Lung (tissue), 12 donors: Measurements from ENCODE around the gene PTGDS. TPM values are rescaled to one million over a fixed set of nuclear protein-coding genes. Genes with fewer than 3 reads are reported as not detected.

ENCODE experiments used
- ATAC-seq: fragments of 200-7000 bp; cut with Tn5 transposase; one replicate; pipeline ENCODE4 v1.9.1; 2020; ENCODE audit warnings: moderate number of reproducible peaks; ENCODE audit not compliant: insufficient read depth, low FRiP score
- DNase-seq, 3 donors: peaks; one replicate each; pipeline ENCODE4 v3.0.0-alpha.2; 2013 to 2017
- H3K27ac ChIP-seq, 2 donors: one replicate each; pipeline ENCODE4 v1.5.1; 2013; ENCODE audit warnings: mild to moderate bottlenecking in 2 of 2, moderate library complexity in 2 of 2, control low read depth in 1 of 2, inconsistent platforms in 1 of 2, low read depth in 1 of 2, low read length in 1 of 2
- H3K27me3 ChIP-seq, 3 donors: one replicate each; pipeline ENCODE4 v1.5.1; 2013; ENCODE audit warnings: low read length in 2 of 3; ENCODE audit not compliant: control insufficient read depth in 3 of 3, insufficient read depth in 3 of 3
- H3K36me3 ChIP-seq, 4 donors: one replicate each; pipeline ENCODE4 v1.5.1; 2013; ENCODE audit warnings: low read length in 4 of 4, mild to moderate bottlenecking in 1 of 4, moderate library complexity in 1 of 4; ENCODE audit not compliant: control insufficient read depth in 4 of 4, insufficient read depth in 4 of 4
- H3K4me1 ChIP-seq, 5 donors: one replicate each; pipeline ENCODE4 v1.5.1; 2013; ENCODE audit warnings: low read length in 5 of 5, mild to moderate bottlenecking in 2 of 5, moderate library complexity in 1 of 5; ENCODE audit not compliant: control insufficient read depth in 5 of 5, insufficient read depth in 5 of 5
- H3K4me3 ChIP-seq: one replicate; pipeline ENCODE4 v1.5.1; 2013; ENCODE audit warnings: mild to moderate bottlenecking, control low read depth, moderate library complexity
- H3K9ac ChIP-seq, 2 donors: one replicate each; pipeline ENCODE4 v1.5.1; 2013; ENCODE audit warnings: low read length in 2 of 2, control low read depth in 1 of 2; ENCODE audit not compliant: insufficient read depth in 1 of 2
- H3K9me3 ChIP-seq, 4 donors: one replicate each; pipeline ENCODE4 v1.5.1; 2013; ENCODE audit warnings: low read length in 3 of 4, mild to moderate bottlenecking in 1 of 4, moderate library complexity in 1 of 4; ENCODE audit not compliant: control insufficient read depth in 4 of 4, insufficient read depth in 3 of 4
- CTCF ChIP-seq: IDR thresholded peaks from 2 replicates; pipeline ENCODE4 v1.5.1; 2012; ENCODE audit warnings: mild to moderate bottlenecking; ENCODE audit errors: control extremely low read depth, extremely low read depth
- WGBS, 2 donors: extraction: QIAGEN DNeasy Blood & Tissue Kit; methylation state at CpG; one replicate each; pipeline ENCODE4 v1.1.7; 2013; 5-methylcytosine and 5-hydroxymethylcytosine counted together
- polyA plus RNA-seq, 2 donors: library from polyadenylated mRNA; stranded (reverse); fragments of 200-250 nt; gene quantifications; one replicate each; pipeline ENCODE4 v1.2.1, GENCODE V29; 2013
- total RNA-seq, 2 donors: library from RNA; depleted of rRNA in 1 of 2; stranded (reverse); fragments of >200 nt in 1 of 2; gene quantifications; one replicate each; pipeline ENCODE4 v1.2.1, GENCODE V29; 2014 to 2021
- donor health status: control.
- donor health status: control.
- donor health status: Bipolar disorder and iron deficiency.
- donor health status: healthy.
- donor health status: DM: yes; HTN: yes; CAD: no.

Gene PTGDS
- total and polyA plus RNA-seq, 4 donors: 19.4 to 159 (median 93.7) TPM

DNA sequence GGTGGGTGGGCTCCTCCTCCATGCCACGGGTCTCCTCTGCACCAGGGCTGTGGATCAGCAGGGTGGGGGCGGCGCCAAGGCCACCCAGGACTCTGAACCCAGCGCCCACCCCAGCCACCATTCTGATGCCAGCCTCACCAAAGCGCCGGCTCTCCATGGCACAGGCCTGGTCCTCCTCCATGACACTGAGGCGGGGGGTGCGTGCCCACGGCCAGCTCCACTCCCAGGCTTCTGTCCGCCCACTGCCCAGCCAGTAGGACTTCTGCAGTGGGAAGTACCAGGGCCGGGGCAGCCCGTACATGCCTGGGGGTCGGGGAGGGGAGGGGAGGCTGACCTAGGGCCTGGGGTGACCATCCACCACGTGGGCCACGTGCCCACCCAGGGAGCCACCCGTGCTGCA lies 39.1 kb downstream of the PTGDS start:
- Histone ChIP-seq H3K9me3 (no peaks in the 10 kb centered on the region), H3K27ac (no peak overlapping the region), H3K4me1 (no peaks in the 10 kb centered on the region), H3K27me3 (no peaks in the 10 kb centered on the region), H3K9ac (no peak overlapping the region), H3K36me3 (peaks cover 0 to 61% (median 7%) of the 10 kb centered on the region in 4 donors), H3K4me3 (no peak overlapping the region)
- TF ChIP-seq CTCF: no peak
- 97% methylated on average over 14 to 16 of the region's 16 CpGs for WGBS, 2 donors
- no peak for ATAC-seq
- no peak for DNase-seq

DNA sequence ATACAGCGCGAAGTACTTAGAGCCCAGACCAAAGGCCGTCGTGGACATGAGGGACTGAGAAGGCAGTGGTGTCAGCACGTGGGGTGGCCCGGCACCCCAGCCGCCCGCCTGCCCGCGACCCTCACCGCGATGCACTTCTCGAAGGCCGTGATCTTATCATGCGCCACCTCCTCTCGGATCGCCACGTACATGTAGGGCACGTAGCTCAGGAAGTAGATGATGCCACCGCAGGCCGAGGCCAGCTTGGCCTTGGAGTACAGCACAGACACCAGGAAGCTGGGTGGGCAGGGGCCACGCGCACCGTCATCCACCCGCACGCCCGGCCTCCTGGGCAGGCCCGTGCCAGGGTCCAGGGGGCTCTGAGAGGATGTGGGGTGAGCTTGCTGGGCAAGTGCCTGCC lies 39.8 kb downstream of the PTGDS start:
- 97 to 98% methylated on average over 28 of the region's 28 CpGs for WGBS, 2 donors

DNA sequence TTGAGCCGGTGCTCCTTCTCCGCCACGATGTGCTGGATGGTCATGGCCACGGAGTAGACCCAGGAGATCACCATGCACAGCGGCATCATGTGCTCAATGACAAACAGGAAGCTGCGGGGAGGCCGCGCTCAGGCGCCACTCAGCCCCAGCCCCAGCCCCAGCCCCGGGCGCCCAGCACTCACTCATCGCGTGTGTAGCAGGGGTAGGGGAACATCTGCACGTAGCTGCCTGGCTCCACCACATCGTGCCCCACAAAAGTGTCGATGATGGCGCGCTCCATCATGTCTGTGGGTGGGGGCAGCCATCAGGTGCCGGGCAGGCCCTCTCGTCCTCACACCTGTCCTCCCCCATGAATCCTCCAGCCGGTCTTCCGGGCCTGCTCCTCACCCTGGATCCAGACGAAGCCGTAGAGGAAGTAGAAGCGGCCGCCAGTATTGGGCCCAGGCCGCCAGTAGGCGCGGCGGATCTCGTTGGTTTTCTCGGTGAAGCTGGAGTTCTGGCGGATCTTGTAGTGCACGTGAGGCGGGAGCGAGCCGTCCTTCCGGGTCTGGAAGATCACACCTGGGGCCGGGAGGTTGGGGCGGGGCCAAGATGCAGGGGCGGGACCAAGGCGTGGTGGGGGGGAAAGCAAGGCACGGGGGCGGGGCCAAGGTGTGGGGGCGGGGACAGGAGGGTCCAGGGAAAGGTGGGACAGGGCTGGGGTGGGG lies 40.6 kb downstream of the PTGDS start:
- DNase-seq (no peak), ATAC-seq (no peak)
- Histone ChIP-seq H3K9me3 (no peaks in the 10 kb centered on the region), H3K9ac (no peak overlapping the region), H3K4me3 (no peak overlapping the region), H3K4me1 (no peaks in the 10 kb centered on the region), H3K27me3 (no peaks in the 10 kb centered on the region), H3K27ac (no peak overlapping the region), H3K36me3 (peaks cover 0 to 46% (median 6%) of the 10 kb centered on the region in 4 donors)
- no peak for TF ChIP-seq CTCF
- WGBS, 2 donors: 91 to 92% methylated on average over 42 to 45 of the region's 45 CpGs

More for the DNA sequence above, 39.8 kb downstream of the PTGDS start:
- H3K4me1 ChIP-seq: no peaks in the 10 kb centered on the region
- no peak overlapping the region for H3K4me3 ChIP-seq
- peaks cover 0 to 55% (median 7%) of the 10 kb centered on the region in 4 donors for H3K36me3 ChIP-seq
- DNase-seq: no peak
- H3K27me3 ChIP-seq: no peaks in the 10 kb centered on the region
- H3K9ac ChIP-seq: no peak overlapping the region
- no peak for ATAC-seq
- TF ChIP-seq CTCF: no peak
- no peak overlapping the region for H3K27ac ChIP-seq
- H3K9me3 ChIP-seq: no peaks in the 10 kb centered on the region
